ENCODE measurements around the gene STRA6.

GRCh38 chr15:74171965-74172541 lies 30.5 kb downstream of the STRA6 start:
- TF ChIP-seq, protein P1, sequence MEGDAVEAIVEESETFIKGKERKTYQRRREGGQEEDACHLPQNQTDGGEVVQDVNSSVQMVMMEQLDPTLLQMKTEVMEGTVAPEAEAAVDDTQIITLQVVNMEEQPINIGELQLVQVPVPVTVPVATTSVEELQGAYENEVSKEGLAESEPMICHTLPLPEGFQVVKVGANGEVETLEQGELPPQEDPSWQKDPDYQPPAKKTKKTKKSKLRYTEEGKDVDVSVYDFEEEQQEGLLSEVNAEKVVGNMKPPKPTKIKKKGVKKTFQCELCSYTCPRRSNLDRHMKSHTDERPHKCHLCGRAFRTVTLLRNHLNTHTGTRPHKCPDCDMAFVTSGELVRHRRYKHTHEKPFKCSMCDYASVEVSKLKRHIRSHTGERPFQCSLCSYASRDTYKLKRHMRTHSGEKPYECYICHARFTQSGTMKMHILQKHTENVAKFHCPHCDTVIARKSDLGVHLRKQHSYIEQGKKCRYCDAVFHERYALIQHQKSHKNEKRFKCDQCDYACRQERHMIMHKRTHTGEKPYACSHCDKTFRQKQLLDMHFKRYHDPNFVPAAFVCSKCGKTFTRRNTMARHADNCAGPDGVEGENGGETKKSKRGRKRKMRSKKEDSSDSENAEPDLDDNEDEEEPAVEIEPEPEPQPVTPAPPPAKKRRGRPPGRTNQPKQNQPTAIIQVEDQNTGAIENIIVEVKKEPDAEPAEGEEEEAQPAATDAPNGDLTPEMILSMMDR (IDR thresholded peaks at IDR 0.05), result no peak
- no peak for TF ChIP-seq POLR2A (IDR thresholded peaks at IDR 0.05)
